Brain microvascular endothelial cell (primary cell): ENCODE measurements around the gene RBFOX2.

Experiments
- DNase-seq: peaks from one replicate; pipeline ENCODE4 v3.0.0-alpha.2; 2020
- H3K27ac ChIP-seq: fragments of 250-450 bp; sonication (Bioruptor Pico); 2 replicates; pipeline ENCODE4 v1.5.1; 2020; ENCODE audit warnings: mild to moderate bottlenecking, moderate library complexity
- H3K27me3 ChIP-seq: fragments of 250-450 bp; sonication (Bioruptor Pico); replicated peaks from 2 replicates; pipeline ENCODE4 v1.5.1; 2020; ENCODE audit warnings: mild to moderate bottlenecking
- H3K36me3 ChIP-seq: fragments of 250-450 bp; sonication (Bioruptor Pico); replicated peaks from 2 replicates; pipeline ENCODE4 v1.5.1; 2020; ENCODE audit warnings: mild to moderate bottlenecking
- H3K4me3 ChIP-seq: 2 replicates; pipeline ENCODE4 v1.5.1; 2011; ENCODE audit warnings: low read depth, mild to moderate bottlenecking, control low read depth, low read length, moderate library complexity
- CTCF ChIP-seq: IDR thresholded peaks from 2 replicates; pipeline ENCODE4 v1.5.1; 2011; ENCODE audit warnings: low read depth, mild to moderate bottlenecking, moderate library complexity, low read length, control low read depth, inconsistent platforms; ENCODE audit errors: missing control alignments
- in situ Hi-C: cut with HindIII; loops from 2 replicates; pipeline ENCODE4 v1.10.0; 2017; ENCODE audit warnings: low sequenced_read_pairs, low pct_ligation_motif_present

The RBFOX2 gene

GRCh38 chr22:35830305-35830704 is 198.3 kb downstream of the RBFOX2 start:
- H3K4me3 ChIP-seq, result no peak overlapping the region
- in situ Hi-C loops, result no loop called here

GRCh38 chr22:35824256-35824655 is 204.4 kb downstream of the RBFOX2 start:
- in situ Hi-C loops, result no loop called here
- DNase-seq, result no peak
- no peak overlapping the region for H3K27ac ChIP-seq
- H3K27me3 ChIP-seq, result no peaks in the 10 kb centered on the region
- H3K36me3 ChIP-seq, result no peaks in the 10 kb centered on the region
- H3K4me3 ChIP-seq, result no peak overlapping the region
- TF ChIP-seq CTCF, result no peak

More at GRCh38 chr22:35830305-35830704, 198.3 kb downstream of the RBFOX2 start:
- Histone ChIP-seq H3K27ac (no peak overlapping the region), H3K36me3 (no peaks in the 10 kb centered on the region), H3K27me3 (no peaks in the 10 kb centered on the region)
- DNase-seq, result no peak
- TF ChIP-seq CTCF, result no peak

- H3K4me3 ChIP-seq, result no peak overlapping the region
- peaks cover 2% of the 10 kb centered on the region for H3K36me3 ChIP-seq
- no peaks in the 10 kb centered on the region for H3K27me3 ChIP-seq
- in situ Hi-C loops, result no loop called here
- no peak overlapping the region for H3K27ac ChIP-seq
- DNase-seq, result no peak
- no peak for TF ChIP-seq CTCF
These were observed 207.0 kb downstream of the RBFOX2 start for GRCh38 chr22:35821654-35822053.

GRCh38 chr22:35819421-35819820 is 209.2 kb downstream of the RBFOX2 start:
- in situ Hi-C loops, result no loop called here
- DNase-seq, result no peak
- no peaks in the 10 kb centered on the region for H3K27me3 ChIP-seq
- no peak overlapping the region for H3K4me3 ChIP-seq
- TF ChIP-seq CTCF, result no peak
- H3K27ac ChIP-seq, result no peak overlapping the region
- H3K36me3 ChIP-seq, result peaks cover 5% of the 10 kb centered on the region

- no peak for DNase-seq
- no peak overlapping the region for H3K4me3 ChIP-seq
- H3K36me3 ChIP-seq, result peaks cover 5% of the 10 kb centered on the region
- in situ Hi-C loops, result no loop called here
- no peak overlapping the region for H3K27ac ChIP-seq
- H3K27me3 ChIP-seq, result no peaks in the 10 kb centered on the region
- no peak for TF ChIP-seq CTCF
These were observed 209.7 kb downstream of the RBFOX2 start for GRCh38 chr22:35818897-35819296.

GRCh38 chr22:35812600-35812999 is 216.0 kb downstream of the RBFOX2 start:
- no peak for TF ChIP-seq CTCF
- DNase-seq, result no peak
- H3K36me3 ChIP-seq, result peaks cover 27% of the 10 kb centered on the region
- H3K27me3 ChIP-seq, result no peaks in the 10 kb centered on the region
- in situ Hi-C loops, result no loop called here
- H3K4me3 ChIP-seq, result no peak overlapping the region
- no peak overlapping the region for H3K27ac ChIP-seq
